K562 (cell line): ENCODE data around the gene KRT36. TPM values are rescaled to one million over a fixed set of nuclear protein-coding genes. Genes with fewer than 3 reads are reported as not detected.
A peak's percentile ranks its signal among the peaks of the same experiment; 100 is the strongest.

ENCODE experiments used
- ATAC-seq: fragments of 200-7000 bp; cut with Tn5 transposase; 3 replicates; pipeline ENCODE4 v1.9.1; 2020; ENCODE audit warnings: moderate library complexity
- BruUV-seq: library from RNA; stranded (reverse); fragments of 400-500 nt; replicated peaks from 2 replicates; lab custom pipeline; 2021; lab: Mats Ljungman, UMichigan
- CTCF ChIA-PET: fragments of 300-600 bp; formaldehyde crosslinking; extraction: SDS; loops from one replicate; lab custom pipeline; 2021; ENCODE audit warnings: low intra/inter-chr PET ratio; lab: Yijun Ruan, JAX
- POLR2A ChIA-PET: fragments of 300-600, 350-650 bp; sonication (Branson Sonifier 250); formaldehyde crosslinking; extraction: SDS; loops from one replicate; lab custom pipeline; 2021; ENCODE audit warnings: antibody characterized with exemption, inconsistent platforms; lab: Yijun Ruan, JAX
- DNase-seq, 4 experiments: peaks; one replicate each; pipeline versions ENCODE4 v3.0.0 to v3.0.0-alpha.2; 2011 to 2018; ENCODE audit warnings: low spot score in 3 of 4, mixed read lengths in 3 of 4; ENCODE audit errors: extremely low read depth in 1 of 4
- FAIRE-seq: peaks from 2 replicates; lab custom pipeline; 2011; peaks lifted over from hg19 to GRCh38; lab: Jason Lieb, UNC
- H2AFZ ChIP-seq: 2 replicates; pipeline ENCODE4 v1.6.0; 2011; ENCODE audit warnings: low read depth, low read length, control low read depth, inconsistent platforms
- H3K27ac ChIP-seq: fragments of 200-600 bp; 3 replicates; pipeline ENCODE4 v1.8.0; 2011; ENCODE audit warnings: low read depth, mild to moderate bottlenecking, control low read depth, inconsistent platforms, low read length, moderate library complexity, mixed read lengths; ENCODE audit errors: extremely low read depth
- H3K27me3 ChIP-seq, 2 experiments: fragments of 300-600 bp in 1 of 2; 2 replicates in 1 of 2; 3 replicates in 1 of 2; pipeline versions ENCODE4 v1.6.0 to v1.8.0; 2011; ENCODE audit warnings: inconsistent platforms in 2 of 2, low read length in 2 of 2, mild to moderate bottlenecking in 1 of 2, mixed read lengths in 1 of 2, moderate library complexity in 1 of 2; ENCODE audit not compliant: control insufficient read depth in 2 of 2, insufficient read depth in 2 of 2
- H3K36me3 ChIP-seq: fragments of 300-600 bp; 3 replicates; pipeline ENCODE4 v1.8.0; 2011; ENCODE audit warnings: mild to moderate bottlenecking, low read length, inconsistent platforms; ENCODE audit not compliant: control insufficient read depth, insufficient read depth
- H3K4me1 ChIP-seq, 2 experiments: fragments of 200-600 bp in 1 of 2; replicated peaks in 1 of 2; 2 replicates in 1 of 2; 3 replicates in 1 of 2; pipeline versions ENCODE4 v1.5.1 to v1.8.0; 2011; ENCODE audit warnings: inconsistent platforms in 2 of 2, low read length in 2 of 2, mild to moderate bottlenecking in 1 of 2, mixed read lengths in 1 of 2, moderate library complexity in 1 of 2; ENCODE audit not compliant: control insufficient read depth in 2 of 2, insufficient read depth in 2 of 2
- H3K4me2 ChIP-seq: 2 replicates; pipeline ENCODE4 v1.6.1; 2011; ENCODE audit warnings: low read length, control low read depth, inconsistent platforms, mixed read lengths; ENCODE audit not compliant: insufficient read depth
- H3K4me3 ChIP-seq: fragments of 200-600 bp; sonication (generic), shearing (Covaris generic); 2 replicates; pipeline ENCODE4 v1.5.1; 2016; ENCODE audit warnings: control low read depth, inconsistent platforms
- H3K79me2 ChIP-seq: fragments of 200-600 bp; 3 replicates; pipeline ENCODE4 v1.8.0; 2011; ENCODE audit warnings: low read length, inconsistent platforms; ENCODE audit not compliant: control insufficient read depth, insufficient read depth
- H3K9ac ChIP-seq, 2 experiments: 2 replicates each; pipeline versions ENCODE4 v1.6.0 to v1.6.1; 2011; ENCODE audit warnings: low read depth in 2 of 2, low read length in 2 of 2, control low read depth in 1 of 2, inconsistent platforms in 1 of 2, mild to moderate bottlenecking in 1 of 2, mixed read lengths in 1 of 2; ENCODE audit not compliant: insufficient read depth in 1 of 2
- H3K9me1 ChIP-seq: one replicate; pipeline ENCODE4 v1.6.0; 2011; ENCODE audit warnings: inconsistent platforms, mild to moderate bottlenecking, low read length, moderate library complexity; ENCODE audit not compliant: control insufficient read depth, insufficient read depth
- H3K9me3 ChIP-seq: replicated peaks from 2 replicates; pipeline ENCODE4 v1.5.1; 2011; ENCODE audit warnings: low read depth, low read length, inconsistent platforms; ENCODE audit not compliant: control insufficient read depth, insufficient read depth
- H4K20me1 ChIP-seq: replicated peaks from 2 replicates; pipeline ENCODE4 v1.6.1; 2011; ENCODE audit warnings: low read length, inconsistent platforms, mixed read lengths; ENCODE audit not compliant: control insufficient read depth, insufficient read depth
- FOXK2 ChIP-seq, 2 experiments: fragments of 450-650 bp; IDR thresholded peaks in 1 of 2; conservative IDR thresholded peaks in 1 of 2; 2 replicates each; pipeline ENCODE4 v1.6.1; 2016; ENCODE audit warnings: low read depth in 2 of 2, mild to moderate bottlenecking in 1 of 2
- MBD2 ChIP-seq: sonication (generic); IDR thresholded peaks from 2 replicates; pipeline ENCODE4 v1.6.1; 2016; ENCODE audit warnings: low read depth, borderline replicate concordance
- NFIX ChIP-seq: fragments of 250-450 bp; sonication (Bioruptor Pico); IDR thresholded peaks from 2 replicates; pipeline ENCODE4 v1.4.0; 2020; ENCODE audit warnings: low read depth, mild to moderate bottlenecking, moderate library complexity
- SMARCA5 ChIP-seq: fragments of 450-650 bp; IDR thresholded peaks from 2 replicates; pipeline ENCODE4 v1.6.1; 2016
- STAG1 ChIP-seq: sonication (generic); formaldehyde crosslinking; IDR thresholded peaks from 2 replicates; pipeline ENCODE4 v1.5.0; 2020; ENCODE audit warnings: missing genetic modification reagents, borderline replicate concordance
- STAT5A ChIP-seq: IDR thresholded peaks from 2 replicates; pipeline ENCODE4 v1.6.1; 2012; ENCODE audit warnings: low read length, inconsistent platforms, borderline replicate concordance
- TSHZ1 ChIP-seq: fragments of 250-450 bp; sonication (Bioruptor Pico); IDR thresholded peaks from 2 replicates; pipeline ENCODE4 v1.4.0; 2020; ENCODE audit warnings: mild to moderate bottlenecking, moderate library complexity
- ZNF224 ChIP-seq: sonication (generic); formaldehyde crosslinking; IDR thresholded peaks from 2 replicates; pipeline ENCODE4 v1.8.0; 2022; ENCODE audit warnings: mild to moderate bottlenecking, missing genetic modification reagents
- ZSCAN29 ChIP-seq: fragments of 450-650 bp; IDR thresholded peaks from 2 replicates; pipeline ENCODE4 v1.6.1; 2017
- WGBS: fragments of 100-300 bp; shearing (Covaris generic); methylation state at CpG from one replicate; pipeline ENCODE4 v1.1.6; 2016; ENCODE audit warnings: low coverage, mixed read lengths; ENCODE audit not compliant: insufficient coverage; ENCODE audit errors: missing lambda C conversion rate; 5-methylcytosine and 5-hydroxymethylcytosine counted together
- in situ Hi-C: fragments of 300-500 bp; cut with MboI; formaldehyde crosslinking; loops from 4 replicates; pipeline ENCODE4 v1.15.0; 2018; ENCODE audit warnings: inconsistent platforms, mixed read lengths
- intact Hi-C: fragments of 100-400 bp; cut with micrococcal nuclease; formaldehyde crosslinking; loops from 2 replicates; pipeline ENCODE4 v1.14.2; 2022
- polyA plus RNA-seq, 8 experiments: library from polyadenylated mRNA; depleted of rRNA in 4 of 8; stranded (reverse) in 5 of 8; unstranded in 3 of 8; fragments of >200 nt; fragmentation: Nextera tagmentation in 2 of 8; fragmentation: Illumina TruSeq in 1 of 8; extraction: Ambion mirVana in 2 of 8; extraction: Trizol in 1 of 8; gene quantifications; 2 replicates each; pipeline versions ENCODE4 v1.2.1 to v1.2.3, GENCODE V29; 2011 to 2014; ENCODE audit warnings: inconsistent platforms in 1 of 8, missing spikeins in 1 of 8
- total RNA-seq, 7 experiments: library from RNA; depleted of rRNA in 6 of 7; stranded (reverse); fragments of >200 nt in 6 of 7; fragmentation: Illumina TruSeq in 2 of 7; extraction: Trizol in 2 of 7; gene quantifications; 2 replicates each; pipeline versions ENCODE4 v1.2.1 to v1.2.3, GENCODE V29; 2011 to 2021; ENCODE audit warnings: low replicate concordance in 1 of 7

The KRT36 gene
- total and polyA plus RNA-seq, 9 of the 15 experiments (the other 6 are each of a cell fraction or from before 2014, with no cell fraction given): 0.04 TPM; not detected in 8

GRCh38 chr17:41528959-41529353, 39.2 kb upstream of the KRT36 start:
- no TSS peak for BruUV-seq
- no peak for FAIRE-seq
- no peaks in the 10 kb centered on the region; the same call in 1 of the 2 replicates for H4K20me1 ChIP-seq
- POLR2A ChIA-PET: interaction anchor here (0.7 to 4.3 kb wide), 7 partner anchors 8 to 711 kb away, joined by 3 to 23 read pairs (median 7); partner anchors contain the start of genes EIF1 and KRT15
- peak overlapping the region; percentile 80; the same call in 1 of the 2 replicates for H2AFZ ChIP-seq
- CTCF ChIA-PET: interaction anchor here (0.6 kb wide), 1 partner anchor 174 kb away, joined by 3 read pairs; no protein-coding TSS in a partner anchor
- no peaks in the 10 kb centered on the region for H3K27me3 ChIP-seq
- peak overlapping the region; percentile 94 for H3K27ac ChIP-seq
- 42% methylated on average over 9 of the region's 10 CpGs for WGBS
- no peak for DNase-seq
- TF ChIP-seq NFIX (CRISPR knock-in tag): no peak
- TF ChIP-seq SMARCA5: 0 out of 2 replicates have a peak, but pooled peaks have one; percentile 0
- no peak for TF ChIP-seq TSHZ1 (CRISPR knock-in tag)
- TF ChIP-seq ZSCAN29: no peak
- no peak for TF ChIP-seq STAG1 (CRISPR knock-in tag)
- no peak for TF ChIP-seq FOXK2 (conservative IDR thresholded peaks at IDR 0.05 in 1 of 2, IDR thresholded peaks at IDR 0.05 in 1 of 2; ENCODE audit: low read depth in 2 of 2)
- TF ChIP-seq ZNF224 (CRISPR knock-in tag): no peak
- TF ChIP-seq STAT5A: no peak
- 0 out of 2 replicates have a peak, but pooled peaks have one; percentile 1 for TF ChIP-seq MBD2
- H3K4me2 ChIP-seq: peak overlapping the region; percentile 87
- no peak for ATAC-seq
- no peak overlapping the region for H3K4me3 ChIP-seq
- peaks cover 20% of the 10 kb centered on the region; the same call in 1 of the 3 replicates for H3K36me3 ChIP-seq
- in situ Hi-C loops (no loop called here), intact Hi-C loops (no loop called here)
- peaks cover 45 to 70% of the 10 kb centered on the region in 2 experiments for H3K4me1 ChIP-seq
- H3K9me3 ChIP-seq: no peaks in the 10 kb centered on the region
- H3K9me1 ChIP-seq: no peaks in the 10 kb centered on the region
- peak overlapping the region; percentile 62 to 86 for H3K9ac ChIP-seq
- peaks cover 32% of the 10 kb centered on the region for H3K79me2 ChIP-seq
